Chondrocyte (in vitro differentiated cells): Measurements from ENCODE around the gene TMPRSS6. TPM values are rescaled to one million over a fixed set of nuclear protein-coding genes. Genes with fewer than 3 reads are reported as not detected.
"Not testable (repeated sequence)": the region's sequence is repeated elsewhere in the genome, so short reads cannot be mapped to it uniquely, and the experiment has no call there.

ENCODE experiments used
- DNase-seq: peaks from one replicate; pipeline ENCODE4 v3.0.0; 2021; ENCODE audit warnings: mixed read lengths, low spot score
- H3K27ac Mint-ChIP-seq: one replicate; pipeline ENCODE4 v1.8.0; 2021; ENCODE audit warnings: mild to moderate bottlenecking, moderate library complexity, mixed read lengths; ENCODE audit not compliant: unreplicated experiment
- H3K27me3 Mint-ChIP-seq: 2 replicates; pipeline ENCODE4 v1.8.0; 2021; ENCODE audit warnings: low read depth, mixed read lengths
- H3K36me3 Mint-ChIP-seq: 2 replicates; pipeline ENCODE4 v1.8.0; 2021; ENCODE audit warnings: low read depth, mixed read lengths
- H3K4me1 Mint-ChIP-seq: 2 replicates; pipeline ENCODE4 v1.8.0; 2021; ENCODE audit warnings: low read depth, mild to moderate bottlenecking, mixed read lengths
- H3K4me3 Mint-ChIP-seq: one replicate; pipeline ENCODE4 v1.8.0; 2021; ENCODE audit warnings: mild to moderate bottlenecking, moderate library complexity, mixed read lengths; ENCODE audit not compliant: unreplicated experiment
- H3K9me3 Mint-ChIP-seq: 2 replicates; pipeline ENCODE4 v1.8.0; 2021; ENCODE audit warnings: low read depth, mixed read lengths
- CTCF ChIP-seq: fragments of 200-600 bp; sonication (generic); IDR thresholded peaks from 2 replicates; pipeline ENCODE4 v1.5.0; 2021; ENCODE audit warnings: antibody characterized with exemption, mild to moderate bottlenecking, moderate library complexity
- total RNA-seq: library from RNA; stranded (reverse); gene quantifications from 3 replicates; pipeline ENCODE4 v1.2.1, GENCODE V29; 2021

Gene TMPRSS6
- total RNA-seq, 1 donor from 2014 or later, result not detected

- no peak for TF ChIP-seq CTCF
- Mint-ChIP-seq H3K36me3 (no peaks in the 10 kb centered on the region), H3K4me1 (no peaks in the 10 kb centered on the region), H3K4me3 (no peak overlapping the region), H3K27ac (no peak overlapping the region), H3K9me3 (no peaks in the 10 kb centered on the region), H3K27me3 (peaks cover 47% of the 10 kb centered on the region)
- no peak for DNase-seq
Observed at GRCh38 chr22:37075046-37075445, 34.5 kb downstream of the TMPRSS6 start.

DNA sequence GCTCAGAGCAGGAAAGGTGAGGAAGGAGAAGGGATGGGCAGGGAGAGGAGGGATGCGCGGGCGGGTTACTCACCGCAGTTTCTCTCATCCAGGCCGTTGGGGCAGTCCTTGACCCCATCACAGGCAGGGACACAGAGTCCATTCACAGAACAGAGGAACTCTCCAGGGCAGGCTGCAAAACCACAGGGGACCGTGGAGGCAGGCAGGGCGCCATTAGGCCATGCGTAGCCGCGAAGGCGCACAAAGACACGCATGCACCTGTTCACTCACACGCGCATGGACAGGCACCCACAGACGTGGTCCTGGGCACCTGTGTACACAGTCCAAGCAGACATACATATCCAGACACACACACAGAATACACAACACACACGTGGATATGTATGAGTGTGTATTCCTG lies 35.0 kb downstream of the TMPRSS6 start:
- Mint-ChIP-seq H3K27me3 (peaks cover 47% of the 10 kb centered on the region), H3K36me3 (no peaks in the 10 kb centered on the region), H3K27ac (no peak overlapping the region), H3K4me1 (no peaks in the 10 kb centered on the region), H3K4me3 (no peak overlapping the region), H3K9me3 (no peaks in the 10 kb centered on the region)
- no peak for DNase-seq
- no peak for TF ChIP-seq CTCF

DNA sequence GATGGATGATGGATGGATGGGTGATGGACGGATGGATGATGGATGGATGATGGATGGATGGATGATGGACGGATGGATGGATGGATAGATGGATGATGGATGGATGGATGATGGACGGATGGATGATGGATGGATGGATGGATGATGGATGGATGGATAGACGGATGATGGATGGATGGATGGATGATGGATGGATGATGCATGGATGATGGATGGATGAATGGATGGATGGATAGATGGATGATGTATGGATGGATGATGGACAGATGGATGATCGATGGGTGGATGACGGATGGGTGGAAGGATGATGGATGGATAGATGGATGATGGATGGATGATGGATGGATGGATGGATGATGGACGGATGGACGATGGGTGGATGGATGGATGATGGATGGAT lies 36.8 kb downstream of the TMPRSS6 start:
- TF ChIP-seq CTCF, result no peak
- no peak for DNase-seq
- Mint-ChIP-seq H3K4me1 (no peaks in the 10 kb centered on the region), H3K27ac (no peak overlapping the region), H3K4me3 (no peak overlapping the region), H3K36me3 (no peaks in the 10 kb centered on the region), H3K9me3 (no peaks in the 10 kb centered on the region), H3K27me3 (peaks cover 49% of the 10 kb centered on the region)

- not testable (repeated sequence) for H3K9me3 Mint-ChIP-seq, H3K27ac Mint-ChIP-seq
Observed at GRCh38 chr22:37071850-37072592, 37.5 kb downstream of the TMPRSS6 start.

DNA sequence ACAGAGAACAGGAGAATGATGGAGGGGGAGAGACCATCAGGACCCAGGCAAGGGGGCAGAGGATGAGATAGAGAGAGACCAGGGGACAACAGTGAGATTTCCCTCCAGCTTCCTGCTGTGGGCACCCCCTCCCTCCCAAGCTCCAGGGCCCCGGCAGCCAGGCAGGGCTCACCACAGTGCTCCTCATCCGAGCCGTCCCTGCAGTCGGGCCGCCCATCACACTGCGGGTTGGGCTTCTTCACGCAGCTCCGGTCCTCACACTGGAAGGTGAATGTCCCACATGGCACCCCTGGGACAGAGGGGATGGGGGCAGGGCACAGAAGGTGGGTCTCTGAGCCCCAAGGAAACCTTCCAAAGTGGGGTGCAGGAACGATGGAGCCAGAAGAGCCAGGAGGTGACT lies 38.8 kb downstream of the TMPRSS6 start:
- H3K4me1 Mint-ChIP-seq, result no peaks in the 10 kb centered on the region
- H3K27ac Mint-ChIP-seq, result no peak overlapping the region
- DNase-seq, result no peak
- H3K4me3 Mint-ChIP-seq, result no peak overlapping the region
- TF ChIP-seq CTCF, result no peak
- no peaks in the 10 kb centered on the region for H3K36me3 Mint-ChIP-seq
- H3K27me3 Mint-ChIP-seq, result peaks cover 45% of the 10 kb centered on the region
- no peaks in the 10 kb centered on the region for H3K9me3 Mint-ChIP-seq

More at GRCh38 chr22:37071850-37072592, 37.5 kb downstream of the TMPRSS6 start:
- H3K4me1 Mint-ChIP-seq, H3K4me3 Mint-ChIP-seq, H3K36me3 Mint-ChIP-seq, DNase-seq: not testable (repeated sequence)
- peaks cover 51% of the 10 kb centered on the region for H3K27me3 Mint-ChIP-seq

DNA sequence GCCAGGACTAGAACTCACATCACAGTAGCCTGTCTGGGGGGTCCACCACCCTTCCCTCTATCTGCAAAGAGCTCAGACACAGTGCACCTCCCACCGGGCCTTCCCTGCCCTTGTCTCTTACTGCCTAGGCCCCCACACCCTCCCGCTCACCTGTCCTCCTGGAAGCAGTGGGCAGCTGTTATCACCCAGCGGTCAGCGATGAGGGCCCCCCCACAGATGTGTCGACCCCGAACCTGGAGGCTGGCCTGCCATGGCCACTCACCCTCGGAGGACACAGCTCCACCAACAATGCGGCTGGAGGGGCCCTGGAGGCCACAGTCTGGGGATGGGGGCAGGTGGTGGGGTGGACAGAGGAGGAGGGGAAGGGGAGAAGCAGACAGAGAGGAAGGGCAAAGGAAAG lies 39.2 kb downstream of the TMPRSS6 start:
- Mint-ChIP-seq H3K4me3 (no peak overlapping the region), H3K27me3 (peaks cover 41% of the 10 kb centered on the region), H3K27ac (no peak overlapping the region), H3K4me1 (no peaks in the 10 kb centered on the region), H3K9me3 (no peaks in the 10 kb centered on the region), H3K36me3 (no peaks in the 10 kb centered on the region)
- no peak for DNase-seq
- TF ChIP-seq CTCF, result no peak
